OCI-LY3 (cell line): Measurements from ENCODE around the gene PSMA2.

ENCODE experiments used
- H2AFZ ChIP-seq: fragments of 200-600, 300-600 bp; shearing (Covaris generic); 2 replicates; pipeline ENCODE4 v1.6.0; 2014; ENCODE audit warnings: antibody characterized with exemption, low read depth, low read length
- H3K27ac ChIP-seq: fragments of 200-600, 300-600 bp; sonication (generic); 2 replicates; pipeline ENCODE4 v1.5.1; 2014; ENCODE audit warnings: mild to moderate bottlenecking, low read length, moderate library complexity, mixed read lengths
- H3K27me3 ChIP-seq: fragments of 200-600, 300-600 bp; sonication (generic); 2 replicates; pipeline ENCODE4 v1.6.1; 2014; ENCODE audit warnings: low read depth, low read length, mixed read lengths
- H3K36me3 ChIP-seq: fragments of 200-600, 300-600 bp; sonication (generic); replicated peaks from 2 replicates; pipeline ENCODE3; 2014; ENCODE audit warnings: low read depth, low read length, mixed read lengths
- H3K4me1 ChIP-seq: fragments of 300-600, 200-600 bp; sonication (generic); 2 replicates; pipeline ENCODE4 v1.6.1; 2014; ENCODE audit warnings: low read length, mixed read lengths
- H3K4me2 ChIP-seq: fragments of 200-600, 300-600 bp; sonication (generic); 2 replicates; pipeline ENCODE4 v1.6.1; 2014; ENCODE audit warnings: low read length, mixed read lengths
- H3K4me3 ChIP-seq: fragments of 300-600, 200-600 bp; sonication (generic); 2 replicates; pipeline ENCODE4 v1.5.1; 2014; ENCODE audit warnings: antibody characterized with exemption, mild to moderate bottlenecking, low read length, moderate library complexity
- H3K79me2 ChIP-seq: fragments of 300-600, 200-600 bp; shearing (Covaris generic); 2 replicates; pipeline ENCODE4 v1.6.1; 2014; ENCODE audit warnings: mild to moderate bottlenecking, low read length, mixed read lengths
- H3K9ac ChIP-seq: fragments of 300-600, 200-600 bp; shearing (Covaris generic); 2 replicates; pipeline ENCODE4 v1.6.0; 2014; ENCODE audit warnings: mild to moderate bottlenecking, low read length, moderate library complexity
- H3K9me3 ChIP-seq: fragments of 200-600, 300-600 bp; shearing (Covaris generic); 2 replicates; pipeline ENCODE4 v1.6.1; 2014; ENCODE audit warnings: low read length, mixed read lengths; ENCODE audit not compliant: insufficient read depth
- H4K20me1 ChIP-seq: fragments of 200-600, 300-600 bp; sonication (generic); 2 replicates; pipeline ENCODE4 v1.6.1; 2016; ENCODE audit warnings: low read length, mixed read lengths; ENCODE audit not compliant: insufficient read depth
- EZH2phosphoT487 ChIP-seq: fragments of 200-600 bp; shearing (Covaris generic); IDR thresholded peaks from 2 replicates; pipeline ENCODE4 v1.6.1; 2018; ENCODE audit warnings: antibody characterized with exemption, mixed run types, low read depth
- TF ChIP-seq, protein P1 (sequence below): fragments of 200-600, 300-600 bp; sonication (generic); IDR thresholded peaks from 2 replicates; pipeline ENCODE4 v1.5.1; 2014; ENCODE audit warnings: antibody characterized with exemption, low read length, low read depth

The PSMA2 gene

GRCh38 chr7:42940985-42941847 lies 9.2 kb upstream of the PSMA2 start:
- no peak overlapping the region for H3K4me3 ChIP-seq
- no peak for TF ChIP-seq EZH2phosphoT487
- TF ChIP-seq, protein P1, sequence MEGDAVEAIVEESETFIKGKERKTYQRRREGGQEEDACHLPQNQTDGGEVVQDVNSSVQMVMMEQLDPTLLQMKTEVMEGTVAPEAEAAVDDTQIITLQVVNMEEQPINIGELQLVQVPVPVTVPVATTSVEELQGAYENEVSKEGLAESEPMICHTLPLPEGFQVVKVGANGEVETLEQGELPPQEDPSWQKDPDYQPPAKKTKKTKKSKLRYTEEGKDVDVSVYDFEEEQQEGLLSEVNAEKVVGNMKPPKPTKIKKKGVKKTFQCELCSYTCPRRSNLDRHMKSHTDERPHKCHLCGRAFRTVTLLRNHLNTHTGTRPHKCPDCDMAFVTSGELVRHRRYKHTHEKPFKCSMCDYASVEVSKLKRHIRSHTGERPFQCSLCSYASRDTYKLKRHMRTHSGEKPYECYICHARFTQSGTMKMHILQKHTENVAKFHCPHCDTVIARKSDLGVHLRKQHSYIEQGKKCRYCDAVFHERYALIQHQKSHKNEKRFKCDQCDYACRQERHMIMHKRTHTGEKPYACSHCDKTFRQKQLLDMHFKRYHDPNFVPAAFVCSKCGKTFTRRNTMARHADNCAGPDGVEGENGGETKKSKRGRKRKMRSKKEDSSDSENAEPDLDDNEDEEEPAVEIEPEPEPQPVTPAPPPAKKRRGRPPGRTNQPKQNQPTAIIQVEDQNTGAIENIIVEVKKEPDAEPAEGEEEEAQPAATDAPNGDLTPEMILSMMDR: peak; percentile 93
- no peaks in the 10 kb centered on the region for H3K9me3 ChIP-seq
- H3K79me2 ChIP-seq: peaks cover 9% of the 10 kb centered on the region; the same call in 1 of the 2 replicates
- H3K4me1 ChIP-seq: peaks cover 51% of the 10 kb centered on the region
- no peaks in the 10 kb centered on the region for H3K27me3 ChIP-seq
- H3K36me3 ChIP-seq: peaks cover 27% of the 10 kb centered on the region
- H2AFZ ChIP-seq: no peak overlapping the region
- H3K9ac ChIP-seq: no peak overlapping the region
- H3K4me2 ChIP-seq: no peak overlapping the region
- no peaks in the 10 kb centered on the region for H4K20me1 ChIP-seq
- peak overlapping the region; percentile 1; the same call in 1 of the 2 replicates for H3K27ac ChIP-seq

DNA sequence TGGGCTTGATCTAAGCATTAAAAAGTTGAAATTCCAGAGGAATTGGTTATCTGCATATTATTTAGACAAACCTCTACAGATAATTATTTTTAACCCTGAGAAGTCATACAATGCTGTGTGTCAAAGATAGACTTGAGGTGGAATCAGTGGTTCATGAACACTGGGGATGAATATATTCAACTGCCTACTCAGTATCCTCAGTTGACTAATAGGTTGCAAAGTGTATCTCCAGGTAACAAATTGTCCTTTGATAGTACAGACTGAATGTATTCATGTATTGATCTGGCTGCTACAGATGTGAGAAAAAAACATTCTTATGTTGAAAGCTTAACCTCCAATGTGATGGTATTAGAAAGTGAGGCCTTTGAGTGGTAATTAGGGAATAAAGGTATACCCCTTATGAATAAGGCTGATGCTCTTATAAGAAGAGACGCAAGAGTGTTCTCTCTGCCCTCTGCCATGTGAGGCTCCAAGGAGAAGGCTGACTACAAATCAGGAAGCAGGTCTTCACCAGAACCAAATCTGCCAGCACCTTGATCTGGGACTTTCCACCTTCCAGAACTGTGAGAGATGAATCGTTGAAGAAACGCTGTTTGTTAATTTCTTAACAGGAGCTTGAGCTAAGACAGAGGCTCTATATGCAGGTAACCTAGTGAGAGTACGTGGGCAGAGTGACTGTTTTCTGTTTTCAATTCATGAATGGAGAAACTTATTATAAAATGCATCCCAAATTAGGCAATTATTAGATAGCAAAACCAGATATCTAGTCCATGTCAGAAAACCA lies 7.7 kb upstream of the PSMA2 start:
- Histone ChIP-seq H3K27ac (peak overlapping the region; percentile 73), H4K20me1 (no peaks in the 10 kb centered on the region), H3K9me3 (no peaks in the 10 kb centered on the region), H3K79me2 (peaks cover 16% of the 10 kb centered on the region), H3K36me3 (peaks cover 38% of the 10 kb centered on the region), H3K4me2 (peak overlapping the region; percentile 70), H2AFZ (no peak overlapping the region), H3K4me1 (peaks cover 51% of the 10 kb centered on the region), H3K27me3 (no peaks in the 10 kb centered on the region), H3K9ac (peak overlapping the region; percentile 24; the same call in 1 of the 2 replicates), H3K4me3 (peak overlapping the region; percentile 57)
- TF ChIP-seq, protein P1: no peak
- TF ChIP-seq EZH2phosphoT487: no peak

DNA sequence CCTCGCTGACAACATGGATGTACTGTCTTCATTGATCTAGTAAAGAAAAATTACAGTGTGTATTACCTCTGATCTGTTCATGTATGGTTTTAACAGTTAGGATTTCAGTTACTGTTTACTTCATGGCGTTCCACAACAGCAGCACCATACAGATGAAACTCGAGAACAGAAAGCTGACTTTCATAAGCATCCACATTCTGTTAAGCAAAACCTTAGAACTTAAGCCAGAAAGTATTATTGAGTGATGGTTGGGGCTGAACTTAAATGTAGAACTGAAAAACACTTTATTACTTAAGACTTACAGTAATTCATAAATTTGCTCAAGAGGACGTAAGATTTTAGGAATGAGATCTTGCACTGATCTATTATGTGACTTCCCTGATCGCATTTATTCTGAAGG lies 3.9 kb upstream of the PSMA2 start:
- Histone ChIP-seq H3K4me2 (peak overlapping the region; percentile 50), H2AFZ (no peak overlapping the region), H3K79me2 (peaks cover 53% of the 10 kb centered on the region), H3K9me3 (no peaks in the 10 kb centered on the region), H3K36me3 (peaks cover 44% of the 10 kb centered on the region), H3K4me1 (peaks cover 56% of the 10 kb centered on the region), H3K9ac (no peak overlapping the region; the same call in 1 of the 2 replicates), H4K20me1 (peaks cover 11% of the 10 kb centered on the region; the same call in 1 of the 2 replicates), H3K27ac (peak overlapping the region; percentile 60), H3K27me3 (no peaks in the 10 kb centered on the region), H3K4me3 (peak overlapping the region; percentile 20)
- TF ChIP-seq, protein P1: no peak
- no peak for TF ChIP-seq EZH2phosphoT487

- peak overlapping the region; percentile 23; the same call in 1 of the 2 replicates for H3K4me2 ChIP-seq
- H3K27me3 ChIP-seq: no peaks in the 10 kb centered on the region
- H3K9ac ChIP-seq: no peak overlapping the region
- peaks cover 68% of the 10 kb centered on the region for H3K79me2 ChIP-seq
- peaks cover 26% of the 10 kb centered on the region for H4K20me1 ChIP-seq
- TF ChIP-seq EZH2phosphoT487: no peak
- TF ChIP-seq, protein P1: no peak
- peaks cover 47% of the 10 kb centered on the region for H3K36me3 ChIP-seq
- H3K27ac ChIP-seq: no peak overlapping the region
- no peak overlapping the region for H2AFZ ChIP-seq
- no peak overlapping the region for H3K4me3 ChIP-seq
- H3K4me1 ChIP-seq: peaks cover 56% of the 10 kb centered on the region
- H3K9me3 ChIP-seq: no peaks in the 10 kb centered on the region
Observed at GRCh38 chr7:42934291-42934690, 2.3 kb upstream of the PSMA2 start.
